Esophagus squamous epithelium (tissue), 5 donors: ENCODE measurements around the gene HP1BP3. TPM values are rescaled to one million over a fixed set of nuclear protein-coding genes. Genes with fewer than 3 reads are reported as not detected.
"Not testable (repeated sequence)": the region's sequence is repeated elsewhere in the genome, so short reads cannot be mapped to it uniquely, and the experiment has no call there.

Experiments used
- DNase-seq: peaks from one replicate; lab custom pipeline; 2025; lab: John Stamatoyannopoulos, UW
- H3K27ac ChIP-seq, 4 donors: fragments of 200-600 bp; sonication (generic); one replicate each; pipeline ENCODE4 v1.5.1; 2016 to 2019; ENCODE audit warnings: mild to moderate bottlenecking in 1 of 4
- H3K27me3 ChIP-seq, 4 donors: fragments of 200-600 bp; sonication (generic); 1 replicate in 3 of 4; 2 replicates in 1 of 4; pipeline versions ENCODE4 v1.5.1 to v1.6.0; 2017 to 2021; ENCODE audit warnings: antibody characterized with exemption in 1 of 4
- H3K36me3 ChIP-seq, 3 donors: fragments of 200-600 bp; sonication (generic); one replicate each; pipeline ENCODE4 v1.5.1; 2016 to 2019
- H3K4me1 ChIP-seq, 3 donors: fragments of 200-600 bp; sonication (generic); one replicate each; pipeline ENCODE4 v1.5.1; 2017 to 2019
- H3K4me3 ChIP-seq, 4 donors: fragments of 200-600 bp; sonication (generic); 1 replicate in 3 of 4; 2 replicates in 1 of 4; pipeline ENCODE4 v1.5.1; 2016 to 2019; ENCODE audit warnings: mild to moderate bottlenecking in 2 of 4, moderate library complexity in 1 of 4
- H3K9me3 ChIP-seq, 3 donors: fragments of 200-600 bp; sonication (generic); one replicate each; pipeline ENCODE4 v1.5.1; 2016 to 2019
- POLR2A ChIP-seq, 4 donors: fragments of 450-650 bp; IDR thresholded peaks; one replicate each; pipeline ENCODE4 v1.6.1; 2017; ENCODE audit warnings: antibody characterized with exemption in 4 of 4, mild to moderate bottlenecking in 4 of 4, moderate library complexity in 3 of 4
- WGBS, 2 donors: methylation state at CpG; one replicate each; pipeline ENCODE4 v1.1.5; 2018; 5-methylcytosine and 5-hydroxymethylcytosine counted together
- intact Hi-C: fragments of 100-400 bp; cut with DNase I; formaldehyde crosslinking; loops from one replicate; pipeline ENCODE4 v1.15.0; 2022
- total RNA-seq, 4 donors: library from RNA; depleted of rRNA; stranded (reverse); fragments of >200 nt; gene quantifications; one replicate each; pipeline ENCODE4 v1.1.0, GENCODE V29; 2016
- TF ChIP-seq, protein P1 (sequence below), 6 experiments: fragments of 450-650 bp in 4 of 6; fragments of 200-600 bp in 2 of 6; sonication (generic) in 2 of 6; IDR thresholded peaks; one replicate each; pipeline ENCODE4 v1.5.1; 2016 to 2019; ENCODE audit warnings: antibody characterized with exemption in 6 of 6, mild to moderate bottlenecking in 4 of 6, moderate library complexity in 4 of 6
- donor health status: DM: yes; HTN: yes; CAD: no.

HP1BP3 gene
- total RNA-seq, 4 donors from 2014 or later = 81.4 to 225 (median 140) TPM

DNA sequence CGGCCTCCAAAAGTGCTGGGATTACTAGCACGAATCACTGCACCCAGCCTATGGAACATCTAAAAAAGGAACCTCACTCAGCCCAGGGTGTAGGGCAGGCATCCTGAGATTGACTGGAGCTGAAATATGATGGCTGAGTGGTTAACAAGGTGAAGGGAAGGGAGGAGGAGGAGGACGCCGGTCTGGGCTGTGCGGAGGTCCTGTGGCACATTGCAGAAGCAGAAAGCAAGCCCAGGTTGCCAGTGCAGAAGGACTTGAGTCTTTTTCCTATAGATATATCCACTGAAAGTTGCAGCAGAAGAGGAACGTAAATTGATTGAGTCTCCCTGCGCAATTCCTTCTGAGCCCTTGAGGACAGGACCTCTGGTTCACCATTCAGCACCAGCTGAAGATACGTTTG is 67.8 kb downstream of the HP1BP3 start:
- no peaks in the 10 kb centered on the region for H3K36me3 ChIP-seq

DNA sequence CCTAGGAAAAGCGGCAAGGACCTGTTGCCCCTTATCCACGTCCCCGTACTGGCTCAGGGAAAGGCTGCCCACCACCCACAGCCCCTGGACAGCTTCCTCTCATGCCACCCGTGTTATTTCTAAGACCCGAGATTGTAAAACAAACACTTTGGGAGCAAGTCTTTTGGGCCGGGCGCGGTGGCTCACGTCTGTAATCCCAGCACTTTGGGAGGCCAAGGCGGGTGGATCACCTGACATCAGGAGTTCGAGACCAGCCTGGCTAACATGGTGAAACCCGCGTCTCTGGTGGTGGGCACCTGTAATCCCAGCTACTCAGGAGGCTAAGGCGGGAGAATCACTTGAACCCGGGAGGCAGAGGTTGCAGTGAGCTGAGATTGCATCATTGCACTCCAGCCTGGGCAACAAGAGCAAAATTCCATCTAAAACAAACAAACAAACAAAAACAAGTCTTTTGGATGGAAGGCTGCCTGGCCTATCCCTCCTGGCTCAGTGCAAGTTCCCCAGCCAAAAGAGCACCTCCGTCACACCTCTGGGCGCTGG is 68.7 kb downstream of the HP1BP3 start:
- WGBS, 2 donors = 52 to 57% methylated on average over 6 to 7 of the region's 17 CpGs
- H3K36me3 ChIP-seq, H3K9me3 ChIP-seq, intact Hi-C loops, DNase-seq, H3K27ac ChIP-seq: not testable (repeated sequence)
- peak overlapping the region; percentile 31 to 69 (median 48) for H3K4me3 ChIP-seq
- H3K4me1 ChIP-seq = peaks cover 4 to 15% (median 12%) of the 10 kb centered on the region in 3 donors
- peaks cover 0 to 40% (median 0%) of the 10 kb centered on the region in 4 donors for H3K27me3 ChIP-seq

More for the DNA sequence above, 67.8 kb downstream of the HP1BP3 start:
- Histone ChIP-seq H3K27me3 (peaks cover 0 to 40% (median 0%) of the 10 kb centered on the region in 4 donors), H3K4me3 (no peak overlapping the region), H3K9me3 (no peaks in the 10 kb centered on the region), H3K4me1 (peaks cover 4 to 19% (median 12%) of the 10 kb centered on the region in 3 donors), H3K27ac (no peak overlapping the region)
- TF ChIP-seq, protein P1, sequence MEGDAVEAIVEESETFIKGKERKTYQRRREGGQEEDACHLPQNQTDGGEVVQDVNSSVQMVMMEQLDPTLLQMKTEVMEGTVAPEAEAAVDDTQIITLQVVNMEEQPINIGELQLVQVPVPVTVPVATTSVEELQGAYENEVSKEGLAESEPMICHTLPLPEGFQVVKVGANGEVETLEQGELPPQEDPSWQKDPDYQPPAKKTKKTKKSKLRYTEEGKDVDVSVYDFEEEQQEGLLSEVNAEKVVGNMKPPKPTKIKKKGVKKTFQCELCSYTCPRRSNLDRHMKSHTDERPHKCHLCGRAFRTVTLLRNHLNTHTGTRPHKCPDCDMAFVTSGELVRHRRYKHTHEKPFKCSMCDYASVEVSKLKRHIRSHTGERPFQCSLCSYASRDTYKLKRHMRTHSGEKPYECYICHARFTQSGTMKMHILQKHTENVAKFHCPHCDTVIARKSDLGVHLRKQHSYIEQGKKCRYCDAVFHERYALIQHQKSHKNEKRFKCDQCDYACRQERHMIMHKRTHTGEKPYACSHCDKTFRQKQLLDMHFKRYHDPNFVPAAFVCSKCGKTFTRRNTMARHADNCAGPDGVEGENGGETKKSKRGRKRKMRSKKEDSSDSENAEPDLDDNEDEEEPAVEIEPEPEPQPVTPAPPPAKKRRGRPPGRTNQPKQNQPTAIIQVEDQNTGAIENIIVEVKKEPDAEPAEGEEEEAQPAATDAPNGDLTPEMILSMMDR (IDR thresholded peaks at IDR 0.05) = no peak
- TF ChIP-seq POLR2A (IDR thresholded peaks at IDR 0.05) = no peak
- intact Hi-C loops = no loop called here
- no peak for DNase-seq
- WGBS, 2 donors = 89 to 94% methylated on average over 6 to 8 of the region's 8 CpGs

DNA sequence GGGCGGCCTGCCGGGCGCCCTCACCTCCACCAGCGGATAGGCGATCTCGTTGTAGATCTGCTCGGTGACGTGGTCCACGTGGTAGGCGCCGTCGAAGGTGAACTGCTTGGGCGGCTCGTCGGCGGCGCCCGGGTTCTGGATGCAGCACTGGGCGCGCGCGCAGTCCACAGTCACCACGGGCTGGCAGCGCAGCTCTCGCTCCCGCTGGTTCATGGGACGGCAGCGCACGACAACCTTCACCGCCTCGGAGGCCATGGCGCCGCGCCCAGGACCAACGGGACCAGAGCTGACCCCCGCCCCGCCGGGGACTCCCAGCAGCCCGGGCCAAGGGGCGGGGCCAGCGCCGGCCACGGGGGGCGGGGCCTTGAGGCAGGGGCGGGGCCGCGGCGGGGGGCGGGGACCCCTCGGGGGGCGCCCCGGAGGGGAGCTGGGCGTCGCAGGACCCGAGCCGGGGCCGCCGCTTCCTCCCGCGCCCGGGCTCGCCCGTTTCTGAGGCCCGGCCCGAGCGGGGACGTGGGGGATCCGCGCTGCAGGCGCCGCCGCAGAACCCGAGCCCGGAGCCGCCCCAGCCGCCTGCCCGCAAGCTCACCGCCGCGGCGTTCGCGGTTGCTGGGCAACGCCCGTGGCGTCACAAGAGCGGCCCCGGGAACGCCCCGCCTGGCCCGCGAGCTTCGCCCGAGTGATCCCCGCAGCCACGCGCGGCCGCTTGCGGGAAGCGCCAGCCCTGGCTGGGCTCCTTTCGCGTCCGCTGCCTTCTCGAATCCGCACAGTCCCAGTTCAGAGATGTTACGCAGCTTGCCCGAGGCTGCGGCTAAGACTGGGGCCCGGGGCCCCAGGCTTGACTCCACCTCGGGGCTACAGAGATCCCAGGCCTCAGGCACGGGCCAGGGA is 69.4 kb downstream of the HP1BP3 start, which contains the start of gene KIF17:
Gene KIF17, minus strand, starts transcription at position 556 of the 891 bp plus-strand sequence. Its CDS starts 301 bp downstream, at position 255.
- 0% methylated on average over 1 to 10 of the region's 112 CpGs for WGBS, 2 donors

DNA sequence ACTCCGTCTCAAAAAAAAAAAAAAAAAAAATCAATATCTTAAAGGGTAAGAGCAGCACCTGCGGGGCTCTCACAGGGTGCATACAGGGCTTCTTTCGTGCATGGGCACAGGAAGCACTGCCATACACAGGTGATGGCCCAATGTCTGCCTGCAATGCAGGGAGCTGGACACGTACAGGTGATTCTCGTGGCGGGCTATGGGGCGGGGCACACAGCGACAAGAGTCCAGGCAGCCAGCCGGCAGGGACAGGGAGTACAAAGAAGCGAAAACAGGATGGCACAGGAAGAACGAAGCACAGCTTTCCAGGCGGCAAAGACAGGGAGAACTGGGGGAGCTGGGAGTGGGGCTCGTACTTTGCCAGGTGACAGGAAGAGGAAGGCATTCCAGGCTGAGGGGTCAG is 70.9 kb downstream of the HP1BP3 start:
- intact Hi-C loops = no loop called here
- Histone ChIP-seq H3K27me3 (peaks cover 0 to 45% (median 0%) of the 10 kb centered on the region in 4 donors), H3K27ac (no peak overlapping the region), H3K9me3 (no peaks in the 10 kb centered on the region), H3K4me3 (no peak overlapping the region), H3K4me1 (peaks cover 4 to 15% (median 12%) of the 10 kb centered on the region in 3 donors), H3K36me3 (no peaks in the 10 kb centered on the region)
- no peak for DNase-seq
- WGBS, 2 donors = 74 to 75% methylated on average over 12 to 13 of the region's 13 CpGs
- no peak for TF ChIP-seq POLR2A (IDR thresholded peaks at IDR 0.05)
- TF ChIP-seq, protein P1 (IDR thresholded peaks at IDR 0.05) = no peak

More for the DNA sequence above, 69.4 kb downstream of the HP1BP3 start, which contains the start of gene KIF17:
- H3K27ac ChIP-seq = no peak within 1 kb of the TSS
- intact Hi-C loops = no loop called here
- H3K27me3 ChIP-seq = peaks cover 0 to 40% (median 0%) of the 10 kb centered on the region in 4 donors
- no peak for DNase-seq
- TF ChIP-seq POLR2A (IDR thresholded peaks at IDR 0.05) = no peak
- TF ChIP-seq, protein P1 (IDR thresholded peaks at IDR 0.05) = no peak
- no peaks in the 10 kb centered on the region for H3K36me3 ChIP-seq
- peaks cover 4 to 15% (median 12%) of the 10 kb centered on the region in 3 donors for H3K4me1 ChIP-seq
- peak within 1 kb of the TSS; percentile 31 to 69 (median 48) for H3K4me3 ChIP-seq
- no peaks in the 10 kb centered on the region for H3K9me3 ChIP-seq

DNA sequence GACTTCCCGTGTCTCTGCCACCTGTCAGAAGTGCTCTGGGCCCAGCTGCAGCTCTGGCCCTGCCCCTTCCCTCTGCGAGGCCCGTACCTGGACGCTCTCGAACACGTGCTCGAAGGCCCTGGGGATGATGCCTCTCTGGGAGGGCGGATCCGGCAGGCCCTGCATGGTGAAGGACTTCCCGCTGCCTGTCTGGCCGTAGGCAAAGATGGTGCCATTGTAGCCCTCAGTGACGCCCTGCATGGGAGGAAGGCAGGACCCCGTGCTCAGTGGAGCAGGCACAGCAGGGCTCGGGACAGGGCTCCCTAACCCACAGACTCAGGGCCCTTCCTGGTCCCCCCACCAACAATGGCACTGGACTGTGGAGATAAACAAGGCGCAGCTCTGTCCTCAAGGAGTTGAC is 71.7 kb downstream of the HP1BP3 start:
- Histone ChIP-seq H3K36me3 (no peaks in the 10 kb centered on the region), H3K9me3 (no peaks in the 10 kb centered on the region), H3K4me1 (peaks cover 4 to 15% (median 12%) of the 10 kb centered on the region in 3 donors), H3K4me3 (no peak overlapping the region), H3K27ac (no peak overlapping the region), H3K27me3 (peaks cover 0 to 48% (median 0%) of the 10 kb centered on the region in 4 donors)
- no peak for TF ChIP-seq POLR2A (IDR thresholded peaks at IDR 0.05)
- TF ChIP-seq, protein P1 (IDR thresholded peaks at IDR 0.05) = no peak
- intact Hi-C loops = no loop called here
- WGBS, 2 donors = 93 to 100% methylated on average over 1 to 3 of the region's 15 CpGs
- DNase-seq = no peak
